NOMO-1 treated with DMSO at 0.1 percent for 48 hours (cell line): Measurements from ENCODE around the gene CYSRT1.

ENCODE experiments used
- DNase-seq: peaks from one replicate; lab custom pipeline; 2025; ENCODE audit not compliant: unreplicated experiment; lab: John Stamatoyannopoulos, UW

CYSRT1 gene

DNA sequence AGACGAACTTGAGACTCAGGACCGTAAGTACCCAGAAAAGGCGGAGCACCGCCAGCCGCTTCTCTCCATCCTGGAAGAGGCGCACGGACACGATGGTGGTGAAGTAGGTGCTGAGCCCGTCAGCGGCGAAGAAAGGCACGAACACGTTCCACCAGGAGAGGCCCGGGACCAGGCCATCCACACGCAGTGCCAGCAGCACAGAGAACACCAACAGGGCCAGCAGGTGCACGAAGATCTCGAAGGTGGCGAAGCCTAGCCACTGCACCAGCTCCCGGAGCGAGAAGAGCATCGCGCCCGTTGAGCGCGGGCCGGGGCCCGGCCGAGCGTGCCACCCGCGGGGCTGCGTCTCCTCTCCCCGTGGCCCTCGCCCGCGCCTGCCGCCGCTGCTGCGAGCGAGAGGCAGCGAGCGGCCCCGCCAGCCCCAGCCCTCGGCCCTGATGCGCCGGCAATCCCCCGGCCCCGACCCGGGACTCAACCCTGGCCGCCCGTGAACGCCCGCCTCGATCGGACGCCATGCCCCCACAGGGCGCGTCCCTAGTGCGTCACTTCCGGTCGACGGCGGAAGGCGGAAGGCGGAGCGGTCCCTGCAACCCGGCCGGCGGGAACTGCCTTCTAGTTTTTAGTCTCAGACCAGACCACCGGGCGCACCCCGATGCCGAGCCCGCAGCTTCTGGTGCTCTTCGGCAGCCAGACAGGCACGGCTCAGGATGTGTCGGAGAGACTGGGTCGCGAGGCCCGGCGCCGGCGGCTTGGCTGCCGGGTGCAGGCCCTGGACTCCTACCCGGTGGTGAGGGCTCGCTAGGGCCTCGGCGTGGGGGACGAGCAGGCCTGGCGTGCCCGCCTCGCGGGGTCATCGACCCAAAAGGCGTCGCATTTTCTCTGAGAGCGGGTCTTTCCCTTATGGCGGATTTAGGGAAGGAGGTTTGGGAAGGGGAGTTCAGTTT, 19.6 kb upstream of the CYSRT1 start, which contains the start of the genes NDOR1 and TMEM203:
NDOR1 (plus strand) TSS at position 575 of the 944 bp plus-strand sequence; CDS start at position 653, 78 bp downstream.
TMEM203 (minus strand) TSS at position 523 of the 944 bp plus-strand sequence; CDS start at position 289, 234 bp downstream.
- DNase-seq = peak; percentile 92

DNA sequence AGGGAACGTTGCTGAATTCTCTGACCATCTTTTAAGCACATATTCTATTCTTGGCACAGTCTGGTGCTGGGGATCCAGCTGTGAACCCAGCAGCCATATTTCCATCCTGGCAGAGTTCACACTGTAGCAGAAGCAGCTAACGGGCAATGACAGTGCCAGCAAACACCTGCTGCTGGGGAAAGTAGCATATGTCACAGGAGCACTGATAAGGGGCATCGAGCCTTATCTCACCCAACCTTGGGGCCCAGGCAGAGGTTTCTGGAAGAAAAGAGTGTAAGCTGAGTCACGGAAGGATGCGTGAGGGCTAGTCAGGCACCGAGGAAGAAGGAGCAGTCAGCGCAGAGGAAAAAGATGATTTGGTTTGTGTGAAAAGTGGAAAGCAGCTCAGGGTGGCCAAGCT, 18.4 kb upstream of the CYSRT1 start:
- DNase-seq = no peak

DNA sequence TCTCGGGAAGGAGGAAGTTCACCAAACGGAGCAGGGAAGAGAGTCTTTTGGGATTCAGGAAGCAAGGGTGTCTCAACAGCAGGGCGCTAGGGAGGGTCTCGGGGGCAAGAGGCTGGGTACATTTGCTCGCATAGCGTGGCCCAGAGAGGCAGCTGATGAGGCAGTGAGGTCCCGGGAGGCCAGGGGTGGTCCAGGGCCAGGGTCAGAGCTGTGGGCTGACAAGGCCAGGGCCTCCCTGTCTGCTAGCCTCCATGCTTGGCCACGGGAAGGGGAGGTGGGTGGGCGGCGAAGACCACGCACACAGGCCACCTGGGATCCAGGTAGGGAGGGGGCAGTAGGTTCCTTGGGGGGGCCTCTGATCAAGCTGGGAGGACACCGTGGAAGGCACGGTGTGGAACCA, 13.4 kb upstream of the CYSRT1 start:
- no peak for DNase-seq

DNA sequence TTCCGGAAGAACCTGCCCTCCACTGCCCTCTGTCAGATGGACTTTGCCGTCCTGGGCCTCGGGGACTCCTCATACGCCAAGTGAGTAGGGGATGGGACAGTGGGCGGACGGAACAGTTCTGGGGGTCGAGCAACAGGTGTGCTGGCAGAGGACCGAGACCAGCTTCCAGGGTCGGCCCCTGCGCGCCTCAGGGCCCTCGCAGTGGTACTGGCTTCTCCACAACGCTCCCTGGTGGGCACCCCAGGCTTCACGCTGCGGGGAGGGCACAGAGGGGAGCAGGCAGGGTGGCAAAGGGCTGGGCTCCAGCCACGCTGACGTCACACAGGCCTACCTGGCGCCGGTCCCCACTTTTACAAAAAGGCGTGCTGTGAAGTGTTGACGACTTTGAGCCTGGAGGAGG, 12.5 kb upstream of the CYSRT1 start:
- DNase-seq = no peak

DNA sequence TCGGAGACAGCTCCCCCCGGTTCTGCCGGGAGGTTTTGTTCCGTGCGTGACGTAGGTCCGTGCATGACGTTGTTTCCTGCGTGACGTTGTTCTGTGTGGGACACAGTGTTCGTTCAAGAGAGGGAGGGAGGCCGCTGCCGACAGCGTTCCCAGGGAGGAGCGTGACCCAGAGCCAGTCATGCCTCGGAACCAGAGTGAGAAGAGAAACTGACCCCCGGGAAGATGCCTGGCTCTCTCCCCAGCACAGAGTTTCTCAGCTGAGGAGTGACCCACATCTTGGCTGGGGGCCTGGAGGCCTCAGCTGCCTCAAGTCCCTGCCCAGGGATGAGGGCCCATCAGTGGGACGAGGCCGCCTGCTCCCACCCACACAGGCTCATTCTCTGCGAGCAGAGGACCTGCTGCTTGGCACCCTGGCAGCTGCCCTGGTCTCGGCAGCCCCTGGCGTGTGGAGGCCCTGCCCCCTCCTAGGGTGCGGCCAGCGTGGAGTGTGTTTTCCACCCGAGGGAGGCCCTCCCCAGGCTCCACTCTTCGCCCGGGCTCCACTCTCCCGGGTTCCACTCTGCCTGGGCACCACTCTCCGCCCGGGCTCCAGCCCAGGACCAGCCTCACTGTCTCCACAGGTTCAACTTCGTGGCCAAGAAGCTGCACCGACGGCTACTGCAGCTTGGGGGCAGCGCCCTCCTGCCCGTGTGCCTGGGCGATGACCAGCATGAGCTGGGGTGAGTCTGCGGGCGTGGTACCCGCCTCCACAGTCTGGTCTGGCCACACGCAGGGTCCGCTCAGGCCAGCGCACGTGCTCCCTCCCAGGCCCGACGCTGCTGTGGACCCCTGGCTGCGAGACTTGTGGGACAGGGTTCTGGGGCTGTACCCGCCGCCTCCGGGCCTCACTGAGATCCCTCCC, 11.6 kb upstream of the CYSRT1 start:
- no peak for DNase-seq

DNA sequence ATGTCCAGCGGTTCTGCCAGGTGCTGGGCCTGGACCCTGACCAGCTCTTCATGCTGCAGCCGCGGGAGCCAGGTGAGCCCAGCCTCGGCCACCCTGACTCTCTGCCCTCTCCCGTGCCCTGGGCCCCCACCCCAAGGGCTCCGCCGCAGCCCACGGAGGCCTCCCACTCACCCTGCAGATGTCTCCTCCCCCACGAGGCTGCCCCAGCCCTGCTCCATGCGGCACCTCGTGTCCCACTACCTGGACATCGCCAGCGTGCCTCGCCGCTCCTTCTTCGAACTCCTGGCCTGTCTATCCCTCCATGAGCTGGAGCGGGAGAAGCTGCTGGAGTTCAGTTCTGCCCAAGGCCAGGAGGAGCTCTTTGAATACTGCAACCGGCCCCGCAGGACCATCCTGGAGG, 10.4 kb upstream of the CYSRT1 start:
- no peak for DNase-seq

DNA sequence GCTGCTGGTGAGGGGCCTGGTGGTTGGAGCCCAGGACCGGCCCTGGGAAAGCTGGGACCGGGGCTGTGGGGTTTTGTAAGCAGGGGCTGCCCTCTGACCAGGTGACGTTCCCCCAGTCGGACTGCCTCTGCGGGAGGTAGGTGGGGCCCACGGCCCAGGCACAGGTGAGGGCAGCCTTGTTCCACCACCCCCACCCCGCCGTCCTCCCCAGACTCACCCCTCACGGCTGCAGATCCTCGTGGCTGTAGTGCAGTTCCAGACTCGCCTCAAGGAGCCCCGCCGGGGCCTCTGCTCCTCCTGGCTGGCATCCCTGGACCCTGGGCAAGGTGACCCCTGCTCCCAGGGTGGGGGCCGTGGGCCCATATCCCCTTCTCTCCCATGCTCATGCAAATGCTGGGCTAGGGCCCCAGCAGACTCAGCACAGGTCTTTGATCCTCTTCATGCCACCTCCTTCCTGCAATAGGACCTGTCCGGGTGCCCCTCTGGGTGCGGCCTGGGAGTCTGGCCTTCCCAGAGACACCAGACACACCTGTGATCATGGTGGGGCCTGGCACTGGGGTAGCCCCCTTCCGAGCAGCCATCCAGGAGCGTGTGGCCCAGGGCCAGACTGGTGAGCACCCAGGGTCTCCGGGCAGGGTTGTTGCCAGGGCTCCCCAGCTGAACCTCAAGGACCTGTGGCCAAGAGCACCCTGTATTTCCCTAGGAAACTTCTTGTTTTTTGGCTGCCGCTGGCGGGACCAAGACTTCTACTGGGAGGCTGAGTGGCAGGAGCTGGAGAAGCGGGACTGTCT, 9.6 kb upstream of the CYSRT1 start:
- no peak for DNase-seq

DNA sequence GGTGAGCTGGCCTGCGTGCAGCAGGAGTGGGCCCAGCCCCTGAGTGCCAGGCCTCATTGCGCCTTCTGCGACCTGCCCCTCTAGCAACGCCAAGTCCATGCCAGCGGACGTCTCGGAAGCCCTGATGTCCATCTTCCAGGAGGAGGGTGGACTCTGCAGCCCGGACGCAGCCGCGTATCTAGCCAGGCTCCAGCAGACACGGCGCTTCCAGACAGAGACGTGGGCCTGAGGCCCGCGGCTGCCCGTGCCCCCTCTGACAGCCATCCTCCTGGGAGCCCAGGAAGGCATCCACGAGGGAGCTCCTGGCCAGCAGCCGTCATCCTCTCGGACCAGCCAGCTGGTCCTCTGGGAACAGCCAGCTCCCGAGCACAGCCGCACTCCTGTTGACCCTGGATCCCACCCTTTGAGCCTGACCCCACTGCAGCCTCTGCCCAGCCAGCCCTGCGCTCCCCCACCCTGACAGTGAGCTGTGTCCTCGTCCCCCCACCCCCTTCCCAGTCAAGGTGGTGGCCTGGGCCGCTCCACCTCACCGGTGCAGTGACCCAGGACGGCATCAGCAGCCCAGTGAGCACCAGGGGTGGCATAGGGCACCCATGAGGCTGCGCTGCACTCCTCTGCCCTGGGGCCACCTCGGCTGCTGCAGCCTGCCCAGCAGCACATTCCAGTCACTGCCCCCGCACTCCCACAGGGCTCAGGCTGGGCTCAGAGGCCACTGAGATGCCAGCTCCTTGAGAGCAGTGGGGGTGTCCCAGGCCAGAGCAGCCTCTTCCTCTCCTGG, 8.6 kb upstream of the CYSRT1 start:
- DNase-seq = no peak

DNA sequence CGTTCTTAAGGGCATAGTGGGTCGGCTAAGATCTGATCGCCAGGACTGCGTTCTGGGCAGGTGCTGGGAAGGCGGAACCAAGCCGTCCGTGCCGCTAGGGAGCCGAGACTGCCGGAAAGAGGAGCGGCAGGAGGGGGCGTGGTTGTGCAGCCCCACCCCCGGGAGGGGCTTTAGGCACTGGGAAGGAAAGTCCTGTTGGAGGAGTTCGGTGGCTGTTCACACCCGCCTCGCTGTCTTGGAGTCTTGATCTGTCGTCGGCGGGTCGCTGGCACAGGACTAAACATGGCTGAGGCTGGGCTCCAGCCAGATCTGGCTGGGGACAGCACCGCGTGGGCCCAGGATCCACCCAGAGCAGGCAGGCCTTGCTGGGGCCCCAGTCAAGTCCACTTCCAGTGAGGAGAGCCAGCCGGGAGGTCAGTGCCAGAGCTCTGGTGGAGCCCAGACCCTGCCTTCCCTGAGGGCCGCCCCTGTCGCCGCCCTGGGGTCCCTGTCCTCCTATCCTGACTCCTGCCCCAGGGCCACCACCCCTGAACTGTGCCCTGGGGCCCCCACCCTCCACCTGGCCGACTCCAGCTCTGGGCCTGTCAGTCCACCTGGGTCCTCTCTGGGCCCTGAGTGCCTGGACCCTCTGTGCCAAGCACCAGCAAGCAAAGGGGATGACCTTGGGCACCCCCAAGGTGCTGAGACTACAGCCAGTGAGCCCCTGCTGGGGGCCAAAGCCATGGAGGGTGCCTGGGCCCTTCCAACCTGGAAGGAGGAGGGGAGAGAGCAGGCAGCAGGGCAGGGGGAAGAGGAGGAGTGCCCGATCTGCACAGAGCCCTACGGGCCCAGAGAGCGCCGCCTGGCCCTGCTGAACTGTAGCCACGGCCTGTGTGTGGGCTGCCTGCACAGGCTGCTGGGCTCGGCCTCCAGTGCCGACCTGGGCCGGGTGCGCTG, 7.4 kb upstream of the CYSRT1 start:
- no peak for DNase-seq

DNA sequence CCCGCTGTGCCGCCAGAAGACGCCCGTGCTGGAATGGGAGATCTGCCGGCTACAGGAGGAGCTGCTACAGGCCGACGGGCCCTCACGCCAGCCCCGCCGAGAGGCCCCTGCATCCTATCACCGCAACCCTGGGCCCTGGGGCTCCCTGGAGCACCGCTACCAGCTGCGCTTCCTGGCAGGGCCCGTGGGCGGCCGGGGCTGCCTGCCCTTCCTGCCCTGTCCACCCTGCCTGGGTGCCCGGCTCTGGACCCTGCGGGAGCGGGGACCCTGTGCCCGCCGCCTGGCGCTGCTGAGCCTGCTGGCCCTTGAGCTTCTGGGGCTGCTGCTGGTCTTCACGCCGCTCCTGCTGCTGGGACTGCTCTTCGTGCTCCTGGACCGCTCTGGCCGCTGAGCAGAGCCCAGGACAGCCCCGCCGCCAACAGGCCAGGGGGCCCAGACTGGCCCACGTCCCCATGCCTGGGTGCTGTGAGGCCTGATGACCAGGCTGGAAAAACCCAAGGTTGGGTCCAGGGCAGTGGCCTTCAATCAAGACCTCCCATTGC, 6.7 kb upstream of the CYSRT1 start:
- DNase-seq = no peak

DNA sequence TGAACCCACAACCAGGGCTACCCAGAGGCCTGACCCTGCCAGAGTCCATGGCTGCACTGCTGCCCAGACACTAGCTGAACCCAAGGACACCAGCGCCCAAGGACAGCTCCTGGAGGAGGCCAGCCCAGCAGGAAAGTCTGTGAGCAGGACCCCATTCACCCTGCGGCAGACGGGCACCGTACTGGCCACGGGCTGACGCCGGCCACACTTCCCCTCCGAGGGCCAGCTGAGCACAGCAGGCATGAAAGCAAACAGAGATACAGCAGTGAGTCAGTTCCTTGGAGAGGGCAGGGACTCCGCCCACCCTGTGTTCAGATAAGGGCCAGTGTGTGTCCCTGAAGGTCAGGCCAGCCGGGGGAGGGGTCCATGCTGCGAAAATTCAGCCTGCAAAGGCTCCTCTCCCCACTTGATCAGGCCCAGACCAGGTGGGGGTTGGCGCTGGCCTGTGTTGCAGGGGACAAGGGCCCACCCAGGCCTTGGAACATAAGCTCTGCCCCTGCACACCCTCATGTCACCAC, 6.2 kb upstream of the CYSRT1 start:
- DNase-seq = no peak

DNA sequence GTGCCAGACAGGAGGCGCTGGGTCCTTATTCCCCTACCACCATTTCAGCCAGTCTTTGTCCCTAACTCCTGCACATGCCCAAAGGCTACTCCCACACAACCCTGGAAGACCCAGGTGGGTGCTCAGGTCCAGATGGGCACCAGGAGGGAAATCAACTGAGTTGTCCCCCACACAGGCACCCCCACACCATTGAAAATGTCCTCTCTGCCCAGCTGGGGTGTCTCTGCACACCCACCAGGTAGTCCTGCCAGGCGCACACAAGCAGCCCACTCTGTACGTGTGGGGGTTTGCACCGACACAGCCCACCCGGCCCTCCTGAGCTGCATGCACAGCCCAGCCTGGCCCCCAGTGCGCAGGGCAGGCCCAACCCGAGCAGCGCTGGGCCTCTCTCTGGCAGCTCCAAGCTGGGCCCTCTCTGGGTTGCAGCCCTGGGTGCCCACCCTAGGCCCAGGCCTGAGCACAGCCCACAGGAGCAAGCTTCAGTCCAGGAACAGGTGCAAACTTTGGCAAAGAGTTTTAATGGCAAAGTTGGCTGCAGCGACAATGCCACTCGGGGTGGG, 5.1 kb upstream of the CYSRT1 start:
- no peak for DNase-seq

DNA sequence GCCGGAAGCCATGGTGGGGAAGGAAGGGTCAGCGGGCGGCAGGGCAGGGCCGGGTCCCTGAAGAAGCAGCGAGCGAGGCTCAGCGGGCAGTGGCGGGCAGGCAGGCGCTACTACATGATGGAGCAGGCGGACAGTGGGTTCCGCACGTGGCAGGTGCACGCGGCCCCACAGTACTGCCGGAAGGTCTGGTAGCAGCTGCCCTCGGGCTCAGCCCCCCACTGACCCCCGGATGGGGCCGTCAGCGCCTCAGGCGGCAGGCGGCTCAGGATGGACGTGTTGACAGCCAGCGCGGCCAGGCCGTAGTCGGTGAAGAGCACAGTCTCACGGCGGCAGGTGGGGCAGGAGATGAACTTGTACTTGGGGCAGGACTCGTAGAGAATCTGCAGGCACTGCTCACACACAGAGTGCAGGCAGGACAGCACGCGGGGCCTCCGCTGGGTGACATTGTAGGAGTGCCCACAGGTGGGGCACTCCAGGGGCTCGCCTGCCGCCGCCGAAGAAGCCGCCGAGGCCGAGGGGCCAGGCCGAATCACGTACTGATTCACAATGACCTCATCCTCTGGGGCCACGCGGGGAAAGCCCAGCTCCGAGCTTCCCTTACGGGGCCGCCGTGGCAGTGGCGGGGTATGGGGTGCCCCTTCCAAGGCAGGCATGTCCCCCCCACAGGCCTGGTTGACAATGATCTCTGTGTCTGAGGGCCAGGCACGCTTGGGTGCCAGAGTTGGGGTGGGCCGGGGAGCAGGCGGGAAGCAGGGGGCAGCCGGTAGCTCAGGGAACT, 4.5 kb upstream of the CYSRT1 start:
- no peak for DNase-seq

DNA sequence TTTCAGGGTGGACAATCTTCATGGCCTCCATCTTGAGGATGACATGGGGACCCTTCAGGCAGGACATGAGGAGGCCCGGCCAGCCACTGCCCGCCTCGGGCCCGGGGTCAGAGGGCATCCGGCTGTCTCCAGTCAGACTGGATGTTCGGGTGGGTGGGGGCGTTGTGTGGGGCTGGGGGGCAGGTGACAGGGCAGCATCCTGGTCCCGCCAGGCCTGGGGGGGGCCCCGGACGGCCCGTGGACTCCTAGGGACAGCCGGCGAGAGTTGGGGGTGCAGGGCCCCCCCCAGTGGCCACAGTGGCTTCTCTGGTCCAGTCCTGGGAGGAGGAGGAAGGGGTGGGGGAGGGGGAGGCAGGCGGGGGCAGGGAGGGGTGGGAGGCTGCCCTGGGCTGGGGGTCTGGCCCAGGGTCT, 3.9 kb upstream of the CYSRT1 start:
- DNase-seq = no peak

DNA sequence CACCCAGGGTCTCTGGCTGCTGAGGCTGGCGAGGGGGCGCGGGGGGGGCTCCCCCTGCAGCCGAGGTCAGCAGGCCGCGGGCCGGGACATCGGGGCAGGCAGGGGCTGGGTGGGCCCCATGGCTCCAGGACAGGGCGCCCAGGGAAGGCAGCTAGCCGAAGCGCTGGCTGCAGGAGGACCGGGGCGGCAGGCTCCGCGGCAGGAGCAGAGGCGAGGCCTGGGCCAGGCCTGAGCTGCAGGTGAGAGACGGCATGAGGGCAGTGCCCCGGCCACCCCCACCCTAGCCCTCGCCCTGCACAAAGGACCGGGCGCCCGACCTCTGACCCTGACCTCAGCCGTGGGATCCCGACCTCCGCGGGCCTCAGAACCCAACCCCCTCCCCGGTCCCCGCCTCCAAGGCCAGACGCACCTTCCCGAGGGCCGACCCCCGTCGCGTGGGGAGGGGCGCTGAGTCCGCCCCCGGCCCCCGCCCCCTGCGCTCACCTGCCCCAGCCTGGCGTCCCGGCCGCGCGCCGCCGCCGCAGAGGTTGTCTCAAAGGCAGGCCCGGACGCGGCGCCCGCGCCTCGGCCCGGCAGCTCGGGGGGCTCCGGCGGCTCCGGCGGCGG, 3.4 kb upstream of the CYSRT1 start:
- DNase-seq = no peak

DNA sequence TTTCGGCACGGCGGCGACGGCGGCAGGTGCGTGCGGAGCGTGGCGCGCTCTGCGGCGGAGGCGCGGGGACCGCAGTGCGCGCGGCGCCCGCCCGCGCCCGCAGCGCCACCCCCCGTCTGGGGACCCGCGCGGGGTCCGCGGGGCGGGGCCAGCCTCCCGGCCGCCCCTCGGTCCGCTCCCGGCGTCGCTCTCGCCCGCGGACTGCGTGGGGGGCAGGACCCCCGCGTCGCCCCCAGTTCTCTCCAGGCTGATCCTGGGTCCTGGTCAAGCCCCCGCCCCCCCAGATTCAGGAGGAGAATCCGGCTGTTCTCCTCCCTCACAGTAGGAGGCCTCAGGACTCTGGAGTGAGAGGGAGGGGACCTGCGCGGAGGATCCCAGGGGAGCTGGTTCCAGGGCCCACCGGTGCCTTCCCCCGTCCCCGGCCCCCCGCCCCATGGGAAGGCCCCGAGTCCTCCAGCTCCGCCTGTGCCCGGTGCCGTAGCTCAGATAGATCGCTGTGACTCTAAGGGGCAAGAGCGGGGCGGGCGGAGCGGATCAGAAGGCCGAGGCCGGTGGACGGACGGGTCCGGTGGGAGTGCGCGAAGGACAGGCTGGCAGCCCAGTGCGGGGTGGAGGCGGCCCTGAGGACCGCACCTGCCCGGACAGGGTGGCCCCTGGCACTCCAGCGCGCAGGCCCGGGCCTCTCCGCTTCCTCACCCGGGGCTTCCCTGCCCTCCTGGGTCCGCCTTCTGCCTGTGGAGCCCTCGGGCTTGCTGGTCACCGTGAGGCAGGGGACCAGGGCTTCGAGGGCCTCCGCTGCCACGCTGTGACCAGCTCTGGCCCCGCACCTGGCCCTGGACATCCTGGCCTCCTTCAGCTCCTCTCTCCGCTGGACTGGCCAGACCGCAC, 2.5 kb upstream of the CYSRT1 start, which contains the start of gene RNF208:
RNF208 (minus strand) TSS at position 51 of the 888 bp plus-strand sequence. CDS start 1,028 bp downstream, outside the sequence.
- DNase-seq = no peak
